Occipital lobe (tissue), 2 donors: ENCODE results near the gene JHY. TPM values are rescaled to one million over a fixed set of nuclear protein-coding genes. Genes with fewer than 3 reads are reported as not detected.

Experiments used
- DNase-seq: peaks from one replicate; lab custom pipeline; 2025; lab: John Stamatoyannopoulos, UW
- total RNA-seq: library from RNA; depleted of rRNA; stranded (reverse); fragments of >200 nt; gene quantifications from one replicate; pipeline ENCODE4 v1.2.3, GENCODE V29; 2014

Gene JHY
- total RNA-seq, 1 donor from 2014 or later = 6.2 TPM

DNA sequence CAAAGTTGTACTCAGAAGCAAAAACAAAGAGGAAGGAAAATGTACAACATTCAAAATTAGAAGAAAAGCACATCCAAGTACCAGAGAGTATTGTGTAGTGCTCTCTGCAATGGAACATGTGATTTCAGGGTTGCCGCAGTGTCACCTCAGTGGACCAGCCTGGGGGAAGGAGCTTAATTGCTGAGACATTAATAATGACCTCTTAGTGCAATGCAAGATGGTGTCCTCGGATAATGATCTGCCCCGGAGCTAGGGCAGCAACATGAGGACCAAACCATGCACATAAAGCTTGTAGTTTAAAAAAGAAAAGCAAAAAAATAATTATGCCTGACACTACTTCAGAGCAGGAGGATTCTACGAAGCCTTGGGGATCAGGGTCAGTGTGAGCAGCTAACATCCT, 11.3 kb upstream of the JHY start:
- DNase-seq = no peak

DNA sequence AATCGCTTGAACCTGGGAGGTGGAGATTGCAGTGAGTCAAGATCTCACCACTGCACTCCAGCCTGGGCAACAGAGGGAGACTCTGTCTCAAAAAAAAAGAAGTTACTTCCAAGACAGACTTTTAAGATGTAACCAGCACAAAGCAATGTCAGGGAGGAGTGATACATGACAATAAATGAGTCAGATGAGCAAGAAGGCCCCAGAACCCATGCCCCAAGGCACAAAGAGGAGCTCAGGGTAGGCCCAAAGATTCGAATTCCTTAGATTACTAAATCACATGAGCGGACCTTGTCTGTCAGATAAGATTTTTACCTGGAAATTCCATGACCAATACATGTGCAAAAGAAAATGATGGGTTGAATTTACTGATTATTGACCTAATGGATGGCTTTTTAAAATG, 10.5 kb upstream of the JHY start:
- no peak for DNase-seq

DNA sequence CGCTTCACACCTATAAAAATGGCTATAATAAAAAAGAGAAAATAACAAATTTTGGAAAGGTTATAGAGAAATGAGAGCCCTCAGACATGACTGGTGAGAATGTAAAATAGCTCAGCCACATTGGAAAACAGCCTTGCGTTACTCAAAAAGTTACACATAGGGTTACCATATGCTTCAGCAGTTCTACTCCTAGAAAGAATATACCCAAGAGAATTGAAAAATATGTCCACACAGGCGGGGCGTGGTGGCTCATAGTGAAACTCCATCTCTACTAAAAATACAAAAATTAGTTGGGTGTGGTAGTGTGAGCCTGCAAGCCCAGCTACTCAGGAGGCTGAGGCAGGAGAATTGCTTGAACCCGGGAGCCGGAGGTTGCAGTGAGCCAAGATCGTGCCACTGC, 7.6 kb upstream of the JHY start:
- DNase-seq = no peak

DNA sequence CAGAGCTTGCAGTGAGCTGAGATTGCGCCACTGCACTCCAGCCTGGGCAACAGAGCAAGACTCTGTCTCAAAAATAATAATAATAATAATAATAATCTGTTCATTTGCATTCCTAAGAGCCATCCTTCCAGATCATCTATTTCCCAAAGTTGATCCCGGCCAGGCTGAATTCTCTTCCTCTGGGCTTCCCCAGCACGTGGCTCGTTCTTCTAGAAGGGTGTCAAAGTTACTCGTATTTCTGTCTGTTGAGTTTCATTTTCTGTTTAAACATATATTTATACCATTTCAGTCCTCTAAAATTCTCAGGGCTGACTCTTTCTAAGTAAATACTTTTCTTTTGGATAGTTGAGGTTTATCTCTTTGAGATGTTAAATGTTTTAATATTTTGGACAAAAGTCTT, 4.8 kb upstream of the JHY start:
- DNase-seq = no peak

DNA sequence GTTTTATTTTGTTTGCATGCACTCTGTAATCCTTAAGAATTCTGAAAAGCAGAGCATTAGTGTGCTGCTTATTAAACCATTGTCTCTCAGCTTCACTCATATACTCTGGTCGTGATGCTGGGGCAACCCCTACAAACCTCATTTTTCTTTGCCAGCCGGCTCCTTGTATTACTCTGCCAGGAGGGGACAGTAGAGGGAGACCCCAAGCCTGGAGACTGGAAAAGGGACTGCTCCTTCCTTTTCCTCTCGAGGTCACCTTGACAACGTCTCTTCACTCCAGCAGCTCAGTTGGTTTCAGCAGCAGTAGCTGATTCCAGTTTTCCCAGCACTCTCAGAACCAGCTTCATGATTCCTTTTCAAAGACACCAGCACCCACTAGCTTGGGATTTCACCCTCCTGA, 2.8 kb upstream of the JHY start:
- no peak for DNase-seq

DNA sequence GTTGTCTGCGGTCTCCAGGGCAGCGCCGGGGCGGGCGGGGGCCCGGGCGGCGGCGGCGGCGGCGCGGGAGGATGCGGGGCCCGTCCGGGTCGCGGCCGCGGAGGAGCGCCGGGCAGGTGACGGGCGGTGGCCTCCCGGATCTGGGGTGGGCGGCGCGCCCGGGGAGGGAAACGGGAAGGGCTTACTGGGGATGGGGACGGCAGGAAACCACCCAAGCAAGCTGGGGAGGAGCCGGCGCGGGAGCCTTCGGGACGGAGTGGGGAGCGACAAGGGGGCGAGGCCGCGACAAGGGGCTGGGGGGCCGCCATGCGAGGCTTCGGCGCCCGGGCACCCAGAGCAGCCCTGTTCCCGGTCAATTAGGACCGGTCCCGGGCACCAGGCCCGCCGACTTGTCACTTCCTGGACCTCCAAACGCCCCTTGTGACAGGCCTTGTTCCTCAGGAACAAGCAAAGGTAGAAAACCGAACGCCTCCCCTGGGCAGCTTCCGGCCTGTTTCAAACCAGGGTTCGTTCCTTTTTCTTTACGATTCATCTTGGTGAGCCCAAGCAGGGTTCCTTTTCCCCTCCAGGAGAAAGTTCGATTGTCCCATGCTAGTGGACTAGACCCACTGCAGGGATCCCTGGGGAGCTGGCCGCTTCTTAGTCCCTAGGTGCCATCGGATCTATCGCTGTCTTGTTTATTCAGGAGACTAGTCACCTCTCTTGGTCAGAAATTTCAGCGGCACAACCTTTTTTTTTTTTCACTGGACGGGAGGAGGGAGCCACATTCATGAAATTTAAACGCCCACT, 492 bp downstream of the JHY start:
- DNase-seq = peak; percentile 70

DNA sequence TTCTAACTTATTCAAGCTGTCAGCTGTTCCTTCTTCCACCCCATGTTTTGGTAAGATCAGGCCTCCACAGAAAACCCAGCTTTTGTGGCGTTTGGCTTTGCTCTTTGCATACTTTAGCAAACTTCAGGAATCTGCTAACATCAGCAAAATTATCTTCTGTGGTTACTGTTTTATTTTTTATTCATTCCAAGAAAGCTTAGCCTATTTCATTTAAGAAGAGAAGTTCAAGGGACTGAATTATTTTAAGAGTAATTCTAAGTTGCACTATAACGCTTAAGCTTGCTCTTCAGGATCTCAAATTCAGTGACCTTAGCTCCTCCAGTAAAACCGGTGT, 1.1 kb downstream of the JHY start:
- no peak for DNase-seq

DNA sequence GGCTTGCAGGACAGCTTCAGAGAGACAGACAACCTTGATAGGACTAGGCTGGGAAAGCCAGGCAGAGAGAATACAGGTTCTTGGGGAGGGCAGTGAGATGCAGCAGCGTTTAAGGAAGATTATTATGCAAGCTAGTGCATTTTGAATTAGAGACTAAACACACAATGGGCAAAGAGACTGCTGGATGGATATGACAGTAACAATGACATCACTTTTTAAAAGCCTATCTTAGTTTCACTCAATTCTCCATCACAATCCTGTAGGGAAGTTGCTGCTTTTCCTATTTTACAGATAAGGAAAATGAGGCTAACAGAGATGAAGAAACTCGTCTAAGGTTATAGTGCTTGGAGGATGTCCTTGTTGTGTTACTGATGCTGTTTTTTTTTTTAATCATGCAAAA, 5.6 kb downstream of the JHY start:
- DNase-seq = no peak

DNA sequence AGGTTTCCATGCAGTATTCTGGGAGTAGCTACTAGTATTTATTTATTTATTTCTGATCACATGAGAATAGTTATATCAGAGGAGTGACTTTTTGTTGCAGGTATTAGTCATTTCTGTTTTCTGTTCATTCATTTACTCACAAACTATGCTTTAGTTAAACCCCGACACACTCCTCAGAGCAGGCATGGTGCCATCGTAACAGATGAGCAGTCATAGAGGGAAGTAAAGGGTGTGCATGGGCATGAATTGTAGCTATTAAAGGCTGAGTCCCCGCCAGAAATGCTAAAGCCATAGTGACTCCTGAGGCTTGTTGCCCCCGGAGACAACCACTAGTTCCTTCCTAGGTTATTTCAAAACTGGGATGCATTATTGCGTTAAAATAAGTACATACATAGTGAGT, 10.6 kb downstream of the JHY start:
- DNase-seq = no peak

DNA sequence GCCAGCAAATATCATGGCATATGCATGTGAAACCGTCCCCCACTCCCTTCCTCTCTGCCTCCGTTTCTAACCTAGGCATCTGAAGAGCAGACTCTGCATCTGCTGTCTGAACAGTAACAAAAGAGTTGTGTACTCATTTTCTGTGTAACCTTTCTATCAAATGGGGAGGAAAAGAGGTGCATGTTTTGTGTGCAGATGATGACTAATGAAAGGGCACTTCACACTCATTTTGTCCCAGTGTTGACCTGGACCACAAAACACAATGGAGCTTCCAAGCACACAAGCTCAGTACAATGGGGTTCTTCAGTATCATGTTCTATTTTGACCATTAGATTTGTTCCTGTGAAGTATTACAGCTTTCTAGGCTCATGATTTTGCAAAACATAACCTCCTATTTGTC, 13.0 kb downstream of the JHY start:
- no peak for DNase-seq

DNA sequence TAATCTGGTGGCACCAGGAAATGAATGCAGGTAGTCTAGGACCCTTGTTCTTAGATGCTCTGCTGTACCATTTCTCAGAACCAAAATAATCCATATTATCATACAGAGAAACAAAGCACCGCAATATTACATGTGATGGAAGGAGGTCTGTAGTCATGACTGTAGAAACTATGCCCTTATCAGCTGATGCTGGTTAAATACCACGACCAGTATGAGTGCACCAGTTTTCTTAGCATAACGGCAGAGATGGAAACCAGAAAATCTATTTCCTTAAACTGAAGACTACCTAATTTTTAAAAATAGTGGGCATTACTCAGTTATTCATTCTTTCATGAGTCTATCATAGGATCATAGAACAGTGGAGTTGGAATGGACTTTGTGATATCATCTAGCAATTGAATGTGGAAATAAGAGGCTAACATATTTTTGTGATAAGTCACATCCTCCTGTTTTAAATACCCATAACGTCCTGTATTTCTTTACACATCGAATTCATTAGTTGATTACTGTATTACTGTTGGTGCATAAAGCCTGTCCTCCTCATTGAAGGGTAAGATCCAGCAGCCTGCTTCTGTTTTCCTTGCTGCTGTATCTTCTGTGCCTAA, 15.1 kb downstream of the JHY start:
- no peak for DNase-seq

DNA sequence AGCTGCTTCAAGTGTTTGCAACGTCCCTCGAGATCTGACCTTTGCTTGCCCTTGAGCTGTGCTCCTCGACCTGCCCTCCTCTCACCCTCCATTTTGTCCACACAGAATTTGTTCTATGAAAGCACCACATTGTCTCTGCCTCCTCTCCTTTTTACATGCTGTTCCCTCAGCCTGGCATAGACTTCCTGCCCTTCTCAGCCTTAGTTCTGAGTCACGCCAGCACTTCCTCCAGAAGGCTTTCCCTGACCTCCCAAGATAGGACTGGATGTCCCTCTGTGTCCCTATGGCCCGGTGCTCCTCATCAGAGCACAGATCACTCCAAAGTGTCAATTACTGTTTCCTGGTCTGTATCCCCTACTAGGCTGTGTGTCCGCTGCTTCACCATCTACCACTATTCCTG, 16.2 kb downstream of the JHY start:
- DNase-seq = no peak

DNA sequence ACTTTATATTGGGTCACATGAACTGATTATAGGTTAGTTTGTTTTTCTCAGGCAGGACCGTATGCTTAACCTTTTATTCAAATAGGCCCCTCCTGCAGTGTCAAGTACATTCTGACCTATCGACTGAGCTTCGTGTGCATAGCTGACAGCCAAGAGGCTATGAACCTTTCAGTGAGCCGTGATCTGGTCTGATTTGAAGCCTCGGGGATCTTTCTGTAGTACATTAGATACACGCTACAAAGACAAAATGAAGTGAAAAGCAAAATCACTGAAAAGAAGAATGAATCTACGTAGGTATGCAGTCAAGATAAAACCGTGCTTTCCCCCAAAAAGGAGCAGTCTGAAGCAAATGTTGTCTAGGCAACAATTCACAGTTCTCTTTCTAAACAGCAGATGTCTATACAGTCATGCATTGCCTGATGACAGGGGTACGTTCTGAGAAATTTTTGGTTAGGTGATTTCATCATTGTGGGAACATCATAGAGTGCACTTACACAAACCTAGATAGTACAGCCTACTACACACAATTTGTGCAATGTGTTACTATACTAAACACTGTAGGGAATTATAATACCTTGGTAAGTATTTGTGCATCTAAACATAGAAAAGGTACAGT, 18.1 kb downstream of the JHY start:
- no peak for DNase-seq

DNA sequence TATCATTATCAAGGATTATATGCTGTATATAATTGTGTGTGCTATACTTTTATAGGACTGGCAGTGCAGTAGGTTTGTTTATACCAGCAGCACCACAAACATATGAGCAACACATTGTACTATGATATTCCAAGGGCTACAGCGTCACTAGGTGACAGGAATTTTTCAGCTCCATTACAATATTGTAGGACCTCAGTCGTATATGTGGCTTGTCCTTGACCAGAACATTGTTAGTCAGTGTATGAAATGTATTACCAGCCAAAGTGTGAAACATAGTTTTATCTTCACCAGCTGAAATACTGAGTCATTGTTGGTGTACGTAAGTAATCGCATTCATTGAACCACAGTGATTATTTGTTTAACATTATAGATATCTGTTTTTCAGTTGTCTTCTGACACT, 20.4 kb downstream of the JHY start:
- DNase-seq = no peak

DNA sequence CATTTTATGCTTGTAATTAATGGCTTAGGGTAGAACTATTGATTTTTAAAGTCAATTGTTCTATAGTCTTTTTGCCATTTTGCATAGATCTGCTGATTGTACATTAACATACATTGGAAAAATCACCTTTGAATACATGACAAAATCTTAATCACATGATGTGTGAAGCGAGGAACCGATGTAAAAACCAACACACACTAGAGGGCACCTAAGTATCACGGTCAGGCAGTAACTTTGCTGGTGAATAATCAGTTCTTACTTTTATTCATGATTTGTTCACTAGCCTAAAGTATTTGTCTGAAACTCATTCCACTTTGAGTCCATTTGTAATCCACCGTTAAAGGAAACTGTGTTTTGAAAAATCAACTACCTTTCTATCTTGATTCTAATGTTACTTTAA, 28.2 kb downstream of the JHY start:
- DNase-seq = no peak

DNA sequence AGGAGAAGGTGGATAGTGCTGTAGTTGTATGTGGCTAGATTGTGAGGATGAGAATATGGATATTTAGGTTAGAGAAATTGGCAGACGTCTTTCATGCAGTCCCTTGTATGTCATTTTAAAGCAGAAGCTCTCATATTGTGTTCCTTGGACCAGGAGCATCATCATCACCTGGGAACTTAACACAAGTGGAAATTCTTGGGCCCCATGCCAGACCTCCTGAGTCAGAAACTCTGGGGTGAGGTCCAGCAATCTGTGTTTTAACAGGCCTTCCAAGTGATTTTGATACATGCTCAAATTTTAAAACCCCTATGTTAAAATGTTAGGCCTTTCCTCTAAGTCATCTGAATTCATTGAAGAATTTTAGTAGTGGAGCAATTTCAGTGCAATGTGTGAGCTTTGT, 34.8 kb downstream of the JHY start:
- no peak for DNase-seq

DNA sequence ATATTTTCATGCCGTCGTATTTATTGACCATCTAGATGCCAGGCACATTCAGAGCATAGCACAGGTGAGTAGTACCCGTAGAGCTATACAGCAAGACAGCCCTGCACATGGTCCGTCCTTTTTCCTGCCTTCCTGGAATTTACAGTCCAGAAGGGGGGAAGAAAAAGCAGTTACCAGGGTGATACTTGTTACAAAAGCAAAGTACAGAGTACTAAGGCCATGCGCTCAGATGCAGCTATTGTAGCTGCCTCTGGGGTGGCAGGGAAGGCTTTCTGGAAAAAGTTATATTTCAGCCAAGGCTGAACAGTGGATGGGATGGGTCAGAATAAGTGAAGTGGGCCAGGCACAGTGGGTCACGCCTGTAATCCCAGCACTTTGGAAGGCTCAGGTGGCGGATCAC, 36.2 kb downstream of the JHY start:
- no peak for DNase-seq

DNA sequence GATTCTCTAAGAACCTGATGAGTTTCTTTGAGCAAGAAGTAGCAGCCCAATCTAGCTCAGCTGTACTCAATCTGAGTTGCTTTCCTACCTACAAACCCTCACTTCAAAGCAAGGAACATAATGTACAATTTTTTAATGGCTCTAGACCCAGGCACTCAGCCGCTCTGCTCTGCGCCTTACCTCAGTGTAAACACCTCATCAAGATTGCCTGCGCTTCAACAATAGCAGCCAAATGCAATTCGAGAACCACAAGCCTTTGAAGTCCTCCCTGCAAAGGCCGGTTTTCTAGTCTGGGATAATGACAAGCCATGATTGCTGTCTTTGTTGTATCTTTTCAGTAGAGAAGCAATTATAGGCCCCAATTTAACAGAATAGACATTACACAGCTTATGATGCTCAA, 38.0 kb downstream of the JHY start:
- no peak for DNase-seq

DNA sequence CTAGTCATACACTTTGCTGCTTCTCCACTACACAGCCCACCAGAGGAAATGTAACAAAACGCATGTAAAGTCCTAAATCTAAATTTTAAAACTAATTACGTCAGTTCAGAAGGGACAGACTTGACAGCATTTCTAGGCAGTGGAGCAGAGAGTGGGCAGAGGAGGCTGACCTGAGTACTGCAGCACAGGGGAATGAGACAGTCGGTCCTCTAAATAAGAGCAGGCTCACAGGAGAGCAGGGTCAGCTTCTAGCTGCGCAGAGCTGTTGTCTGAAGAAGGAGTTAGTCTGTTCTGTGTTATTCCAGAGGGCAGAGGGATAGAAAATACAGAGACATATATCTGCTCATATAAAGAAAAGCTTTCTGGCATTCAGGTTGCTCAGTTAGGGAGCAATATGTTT, 40.3 kb downstream of the JHY start:
- no peak for DNase-seq

DNA sequence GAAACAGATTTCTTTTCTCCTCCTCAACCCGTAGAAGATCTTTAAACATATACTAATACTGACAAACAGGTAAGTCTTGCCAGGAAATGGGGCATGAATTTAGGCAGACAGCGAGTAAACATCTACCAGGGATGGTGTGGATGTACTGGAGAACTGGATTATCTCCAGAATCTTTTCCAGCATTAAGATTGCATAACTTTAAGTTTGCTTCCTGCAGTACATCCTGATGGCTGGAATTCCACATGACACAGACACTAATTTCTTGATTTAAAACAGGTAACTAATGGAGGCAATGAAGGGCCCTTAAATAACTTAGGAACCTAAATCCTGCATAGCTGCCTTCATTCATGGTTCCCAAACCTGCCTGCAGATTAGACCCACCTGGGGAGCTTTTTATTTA, 40.7 kb downstream of the JHY start:
- no peak for DNase-seq

DNA sequence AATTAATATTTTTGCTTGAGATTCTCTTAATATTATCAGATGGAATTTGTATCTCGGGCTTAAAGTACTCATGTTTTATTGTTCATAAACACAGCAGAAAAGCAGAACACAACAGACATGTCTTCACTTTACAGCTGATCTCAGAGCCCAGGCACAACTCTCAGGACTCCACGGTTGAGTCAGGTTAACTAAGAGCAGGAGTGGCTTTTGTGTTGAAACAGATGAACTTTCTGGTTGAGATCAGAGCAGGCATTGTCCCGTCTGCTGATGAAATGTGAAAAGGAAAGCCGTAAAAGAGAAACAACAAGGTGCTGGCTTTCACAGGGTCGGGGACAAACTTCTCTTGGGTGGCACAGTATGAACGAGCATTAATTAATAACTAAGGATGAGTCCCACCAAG, 49.0 kb downstream of the JHY start:
- DNase-seq = no peak

DNA sequence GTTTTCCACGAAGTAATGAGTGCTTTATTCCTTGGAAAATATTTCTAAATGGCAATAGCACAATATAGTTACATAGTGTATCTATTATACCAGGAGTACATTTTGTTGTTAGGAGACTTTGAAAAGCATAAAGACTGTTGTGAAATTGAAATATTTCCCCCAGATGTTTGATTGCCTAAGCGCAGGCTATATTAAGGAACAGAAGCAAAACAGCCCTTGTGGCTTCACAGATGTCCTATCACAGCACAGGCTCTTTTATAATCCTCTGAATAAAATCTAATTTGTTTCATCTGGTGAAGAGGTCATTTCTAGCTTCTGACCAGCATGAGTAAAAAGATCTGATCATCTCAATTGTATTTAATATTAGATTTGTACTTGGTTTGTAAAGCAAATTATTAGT, 50.9 kb downstream of the JHY start:
- no peak for DNase-seq

DNA sequence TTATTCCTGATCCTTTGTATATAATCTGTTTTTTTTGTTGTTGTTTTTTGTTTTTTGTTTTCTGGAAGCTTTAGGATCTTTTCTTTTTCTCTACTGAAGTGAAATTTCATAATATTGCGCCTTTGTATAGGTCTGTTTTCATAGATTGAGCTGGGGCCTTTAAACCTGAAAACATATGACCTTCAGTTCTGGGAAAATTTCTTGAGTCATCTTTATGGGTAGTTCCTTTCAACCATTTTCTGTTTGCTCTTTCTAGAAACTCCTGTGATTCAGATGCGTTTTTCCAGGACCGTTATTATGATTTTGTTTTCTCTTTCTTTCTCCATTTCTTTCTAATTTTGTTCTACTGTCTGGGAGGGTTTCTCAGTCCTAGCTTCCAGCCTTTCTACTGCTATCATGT, 55.4 kb downstream of the JHY start:
- no peak for DNase-seq
